WTC11 (cell line): Measurements from ENCODE around the gene AGBL5. TPM values are rescaled to one million over a fixed set of nuclear protein-coding genes. Genes with fewer than 3 reads are reported as not detected.

ENCODE experiments used
- ATAC-seq: fragments of 200-7000 bp; cut with Tn5 transposase; 2 replicates; pipeline ENCODE4 v1.10.0; 2021; ENCODE audit warnings: mild to moderate bottlenecking, moderate library complexity
- CTCF ChIA-PET: fragments of 300-600 bp; sonication (Branson Sonifier 250); formaldehyde crosslinking; loops from one replicate; lab custom pipeline; 2021; ENCODE audit warnings: antibody characterized with exemption; lab: Charles Lee
- POLR2A ChIA-PET: fragments of 350-600 bp; sonication (Branson Sonifier 250); formaldehyde crosslinking; loops from one replicate; lab custom pipeline; 2021; ENCODE audit warnings: antibody characterized with exemption; lab: Charles Lee
- DNase-seq: peaks from one replicate; pipeline ENCODE4 v3.0.0; 2021; ENCODE audit warnings: low spot score
- H3K27ac Mint-ChIP-seq: 2 replicates; pipeline ENCODE4 v1.8.0; 2021; ENCODE audit warnings: mixed read lengths
- H3K27me3 Mint-ChIP-seq: 2 replicates; pipeline ENCODE4 v1.8.0; 2021; ENCODE audit warnings: low read depth, mild to moderate bottlenecking, moderate library complexity, mixed read lengths
- H3K36me3 Mint-ChIP-seq: 2 replicates; pipeline ENCODE4 v1.8.0; 2021; ENCODE audit warnings: mixed read lengths
- H3K4me1 Mint-ChIP-seq: 2 replicates; pipeline ENCODE4 v1.8.0; 2022; ENCODE audit warnings: mixed read lengths
- H3K4me3 Mint-ChIP-seq: 2 replicates; pipeline ENCODE4 v1.8.0; 2021; ENCODE audit warnings: mild to moderate bottlenecking, moderate library complexity, mixed read lengths
- H3K9me3 Mint-ChIP-seq: 2 replicates; pipeline ENCODE4 v1.8.0; 2021; ENCODE audit warnings: mixed read lengths
- ATF6 ChIP-seq: sonication (generic); formaldehyde crosslinking; IDR thresholded peaks from 2 replicates; pipeline ENCODE4 v1.8.1; 2023; ENCODE audit warnings: mild to moderate bottlenecking, missing genetic modification reagents
- E2F5 ChIP-seq: sonication (generic); formaldehyde crosslinking; IDR thresholded peaks from 2 replicates; pipeline ENCODE4 v1.8.1; 2022; ENCODE audit warnings: mild to moderate bottlenecking, moderate library complexity, missing genetic modification reagents
- FOXK1 ChIP-seq: sonication (generic); formaldehyde crosslinking; IDR thresholded peaks from 2 replicates; pipeline ENCODE4 v1.8.0; 2022; ENCODE audit warnings: mild to moderate bottlenecking, moderate library complexity, missing genetic modification reagents
- GRHL2 ChIP-seq: fragments of 250-450 bp; sonication (Bioruptor Pico); IDR thresholded peaks from 2 replicates; pipeline ENCODE4 v1.8.0; 2022; ENCODE audit warnings: mild to moderate bottlenecking, moderate library complexity; ENCODE audit not compliant: insufficient replicate concordance, severe bottlenecking
- HMGXB4 ChIP-seq: sonication (generic); formaldehyde crosslinking; IDR thresholded peaks from 2 replicates; pipeline ENCODE4 v1.8.1; 2023; ENCODE audit warnings: mild to moderate bottlenecking, moderate library complexity, missing genetic modification reagents
- IRF1 ChIP-seq: sonication (generic); formaldehyde crosslinking; IDR thresholded peaks from 2 replicates; pipeline ENCODE4 v1.8.0; 2023; ENCODE audit warnings: missing genetic modification reagents
- MLX ChIP-seq: sonication (generic); formaldehyde crosslinking; IDR thresholded peaks from 2 replicates; pipeline ENCODE4 v1.8.1; 2023; ENCODE audit warnings: mild to moderate bottlenecking, missing genetic modification reagents, moderate library complexity
- MXD4 ChIP-seq: fragments of 250-450 bp; sonication (Bioruptor Pico); IDR thresholded peaks from 2 replicates; pipeline ENCODE4 v1.8.0; 2021; ENCODE audit warnings: mild to moderate bottlenecking, moderate library complexity, borderline replicate concordance
- NFE2L1 ChIP-seq: sonication (generic); formaldehyde crosslinking; IDR thresholded peaks from 2 replicates; pipeline ENCODE4 v1.8.1; 2023; ENCODE audit warnings: missing genetic modification reagents
- NR3C1 ChIP-seq: sonication (generic); formaldehyde crosslinking; conservative IDR thresholded peaks from 2 replicates; pipeline ENCODE4 v1.8.1; 2023; ENCODE audit warnings: low read depth, mild to moderate bottlenecking, missing genetic modification reagents
- TP53 ChIP-seq: sonication (generic); formaldehyde crosslinking; IDR thresholded peaks from 2 replicates; pipeline ENCODE4 v1.8.1; 2023; ENCODE audit warnings: mild to moderate bottlenecking, missing genetic modification reagents
- USF1 ChIP-seq: sonication (generic); formaldehyde crosslinking; IDR thresholded peaks from 2 replicates; pipeline ENCODE4 v1.8.0; 2022; ENCODE audit warnings: mild to moderate bottlenecking, missing genetic modification reagents
- ZMAT4 ChIP-seq: fragments of 250-450 bp; sonication (Bioruptor Pico); IDR thresholded peaks from 2 replicates; pipeline ENCODE4 v1.9.0; 2021; ENCODE audit warnings: mild to moderate bottlenecking
- ZNF232 ChIP-seq: sonication (generic); formaldehyde crosslinking; IDR thresholded peaks from 2 replicates; pipeline ENCODE4 v1.8.0; 2022; ENCODE audit warnings: mild to moderate bottlenecking, missing genetic modification reagents
- ZNF317 ChIP-seq: sonication (generic); formaldehyde crosslinking; IDR thresholded peaks from 2 replicates; pipeline ENCODE4 v1.8.1; 2023; ENCODE audit warnings: low read depth, mild to moderate bottlenecking, moderate library complexity, missing genetic modification reagents, borderline replicate concordance
- ZNF532 ChIP-seq: fragments of 250-450 bp; sonication (Bioruptor Pico); IDR thresholded peaks from 2 replicates; pipeline ENCODE4 v1.9.0; 2021; ENCODE audit warnings: mild to moderate bottlenecking, borderline replicate concordance
- total RNA-seq: library from RNA; stranded (reverse); gene quantifications from 3 replicates; pipeline ENCODE4 v1.2.3, GENCODE V29; 2021
- TF ChIP-seq, protein P1 (sequence below): sonication (generic); formaldehyde crosslinking; IDR thresholded peaks from 2 replicates; pipeline ENCODE4 v1.8.0; 2023; ENCODE audit warnings: mild to moderate bottlenecking, missing genetic modification reagents
- TF ChIP-seq, protein P2 (sequence below): sonication (generic); formaldehyde crosslinking; IDR thresholded peaks from 2 replicates; pipeline ENCODE4 v1.8.1; 2023; ENCODE audit warnings: mild to moderate bottlenecking, missing genetic modification reagents

Gene AGBL5
- total RNA-seq, 1 experiment from 2014 or later, result 43.0 TPM

- H3K27ac Mint-ChIP-seq, result no peak overlapping the region
- TF ChIP-seq ZMAT4 (CRISPR knock-in tag) (no peak), ZNF317 (CRISPR knock-in tag) (no peak), FOXK1 (CRISPR knock-in tag) (no peak), NR3C1 (CRISPR knock-in tag) (no peak), NFE2L1 (CRISPR knock-in tag) (no peak), TP53 (CRISPR knock-in tag) (no peak)
- TF ChIP-seq, protein P1, sequence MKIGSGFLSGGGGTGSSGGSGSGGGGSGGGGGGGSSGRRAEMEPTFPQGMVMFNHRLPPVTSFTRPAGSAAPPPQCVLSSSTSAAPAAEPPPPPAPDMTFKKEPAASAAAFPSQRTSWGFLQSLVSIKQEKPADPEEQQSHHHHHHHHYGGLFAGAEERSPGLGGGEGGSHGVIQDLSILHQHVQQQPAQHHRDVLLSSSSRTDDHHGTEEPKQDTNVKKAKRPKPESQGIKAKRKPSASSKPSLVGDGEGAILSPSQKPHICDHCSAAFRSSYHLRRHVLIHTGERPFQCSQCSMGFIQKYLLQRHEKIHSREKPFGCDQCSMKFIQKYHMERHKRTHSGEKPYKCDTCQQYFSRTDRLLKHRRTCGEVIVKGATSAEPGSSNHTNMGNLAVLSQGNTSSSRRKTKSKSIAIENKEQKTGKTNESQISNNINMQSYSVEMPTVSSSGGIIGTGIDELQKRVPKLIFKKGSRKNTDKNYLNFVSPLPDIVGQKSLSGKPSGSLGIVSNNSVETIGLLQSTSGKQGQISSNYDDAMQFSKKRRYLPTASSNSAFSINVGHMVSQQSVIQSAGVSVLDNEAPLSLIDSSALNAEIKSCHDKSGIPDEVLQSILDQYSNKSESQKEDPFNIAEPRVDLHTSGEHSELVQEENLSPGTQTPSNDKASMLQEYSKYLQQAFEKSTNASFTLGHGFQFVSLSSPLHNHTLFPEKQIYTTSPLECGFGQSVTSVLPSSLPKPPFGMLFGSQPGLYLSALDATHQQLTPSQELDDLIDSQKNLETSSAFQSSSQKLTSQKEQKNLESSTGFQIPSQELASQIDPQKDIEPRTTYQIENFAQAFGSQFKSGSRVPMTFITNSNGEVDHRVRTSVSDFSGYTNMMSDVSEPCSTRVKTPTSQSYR, result no peak
- ATAC-seq (no peak), DNase-seq (no peak)
- peaks cover 41% of the 10 kb centered on the region for H3K36me3 Mint-ChIP-seq
- CTCF ChIA-PET, result no interaction called here
- peaks cover 5% of the 10 kb centered on the region for H3K4me1 Mint-ChIP-seq
- no peaks in the 10 kb centered on the region; the same call in 1 of the 2 replicates for H3K27me3 Mint-ChIP-seq
- POLR2A ChIA-PET, result interaction anchor here (0.7 kb wide), 1 partner anchor 565 kb away, joined by 4 read pairs; no protein-coding TSS in a partner anchor
- no peak overlapping the region for H3K4me3 Mint-ChIP-seq
- no peaks in the 10 kb centered on the region for H3K9me3 Mint-ChIP-seq
These were observed 15.9 kb downstream of the AGBL5 start for GRCh38 chr2:27067385-27067784.

DNA sequence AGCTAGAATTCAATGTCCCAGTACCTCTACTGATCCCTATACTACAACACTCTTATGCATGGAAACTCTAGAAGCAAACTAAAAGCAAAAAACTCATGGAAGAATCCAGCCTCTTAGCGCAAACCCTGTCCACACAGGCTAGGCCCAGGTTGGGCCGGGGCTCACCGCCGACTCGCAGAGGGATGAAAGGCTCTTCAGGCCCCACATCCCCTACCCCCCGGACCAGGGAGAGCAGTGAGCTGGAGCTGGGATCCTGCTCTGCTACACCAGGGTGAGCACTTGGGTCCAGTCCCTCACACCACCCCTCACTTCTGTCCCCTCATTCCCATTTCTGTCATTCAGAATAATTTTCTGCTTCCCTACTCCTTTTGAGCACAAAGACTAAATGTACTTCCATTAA lies 18.0 kb downstream of the AGBL5 start:
- Mint-ChIP-seq H3K4me3 (no peak overlapping the region; the same call in none of the 2 replicates), H3K27ac (no peak overlapping the region; the same call in 1 of the 2 replicates), H3K9me3 (no peaks in the 10 kb centered on the region), H3K27me3 (no peaks in the 10 kb centered on the region; the same call in 1 of the 2 replicates), H3K36me3 (peaks cover 36% of the 10 kb centered on the region), H3K4me1 (peaks cover 11% of the 10 kb centered on the region)
- CTCF ChIA-PET, result no interaction called here
- DNase-seq (no peak), ATAC-seq (no peak)
- POLR2A ChIA-PET, result interaction anchor here (1.5 kb wide), 1 partner anchor 18 kb away, joined by 3 read pairs; the partner anchor contains the start of gene AGBL5
- no peak for TF ChIP-seq IRF1
- no peak for TF ChIP-seq HMGXB4 (CRISPR knock-in tag)
- no peak for TF ChIP-seq ATF6 (CRISPR knock-in tag)
- no peak for TF ChIP-seq E2F5 (CRISPR knock-in tag)
- no peak for TF ChIP-seq GRHL2 (CRISPR knock-in tag)
- no peak for TF ChIP-seq MXD4
- no peak for TF ChIP-seq USF1
- no peak for TF ChIP-seq ZNF232 (CRISPR knock-in tag)
- TF ChIP-seq ZNF532 (CRISPR knock-in tag), result no peak
- TF ChIP-seq, protein P2, sequence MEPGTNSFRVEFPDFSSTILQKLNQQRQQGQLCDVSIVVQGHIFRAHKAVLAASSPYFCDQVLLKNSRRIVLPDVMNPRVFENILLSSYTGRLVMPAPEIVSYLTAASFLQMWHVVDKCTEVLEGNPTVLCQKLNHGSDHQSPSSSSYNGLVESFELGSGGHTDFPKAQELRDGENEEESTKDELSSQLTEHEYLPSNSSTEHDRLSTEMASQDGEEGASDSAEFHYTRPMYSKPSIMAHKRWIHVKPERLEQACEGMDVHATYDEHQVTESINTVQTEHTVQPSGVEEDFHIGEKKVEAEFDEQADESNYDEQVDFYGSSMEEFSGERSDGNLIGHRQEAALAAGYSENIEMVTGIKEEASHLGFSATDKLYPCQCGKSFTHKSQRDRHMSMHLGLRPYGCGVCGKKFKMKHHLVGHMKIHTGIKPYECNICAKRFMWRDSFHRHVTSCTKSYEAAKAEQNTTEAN (CRISPR knock-in tag), result no peak
- TF ChIP-seq MLX (CRISPR knock-in tag), result no peak
